WTC11 (cell line): Measurements from ENCODE around the gene VPS4B. TPM values are rescaled to one million over a fixed set of nuclear protein-coding genes. Genes with fewer than 3 reads are reported as not detected.

Source experiments
- ATAC-seq: fragments of 200-7000 bp; cut with Tn5 transposase; 2 replicates; pipeline ENCODE4 v1.10.0; 2021; ENCODE audit warnings: mild to moderate bottlenecking, moderate library complexity
- CTCF ChIA-PET: fragments of 300-600 bp; sonication (Branson Sonifier 250); formaldehyde crosslinking; loops from one replicate; lab custom pipeline; 2021; ENCODE audit warnings: antibody characterized with exemption; lab: Charles Lee
- POLR2A ChIA-PET: fragments of 350-600 bp; sonication (Branson Sonifier 250); formaldehyde crosslinking; loops from one replicate; lab custom pipeline; 2021; ENCODE audit warnings: antibody characterized with exemption; lab: Charles Lee
- DNase-seq: peaks from one replicate; pipeline ENCODE4 v3.0.0; 2021; ENCODE audit warnings: low spot score
- H3K27ac Mint-ChIP-seq: 2 replicates; pipeline ENCODE4 v1.8.0; 2021; ENCODE audit warnings: mixed read lengths
- H3K27me3 Mint-ChIP-seq: 2 replicates; pipeline ENCODE4 v1.8.0; 2021; ENCODE audit warnings: low read depth, mild to moderate bottlenecking, moderate library complexity, mixed read lengths
- H3K36me3 Mint-ChIP-seq: 2 replicates; pipeline ENCODE4 v1.8.0; 2021; ENCODE audit warnings: mixed read lengths
- H3K4me1 Mint-ChIP-seq: 2 replicates; pipeline ENCODE4 v1.8.0; 2022; ENCODE audit warnings: mixed read lengths
- H3K4me3 Mint-ChIP-seq: 2 replicates; pipeline ENCODE4 v1.8.0; 2021; ENCODE audit warnings: mild to moderate bottlenecking, moderate library complexity, mixed read lengths
- H3K9me3 Mint-ChIP-seq: 2 replicates; pipeline ENCODE4 v1.8.0; 2021; ENCODE audit warnings: mixed read lengths
- JUN ChIP-seq: sonication (generic); formaldehyde crosslinking; IDR thresholded peaks from 2 replicates; pipeline ENCODE4 v1.8.0; 2023; ENCODE audit warnings: mild to moderate bottlenecking, missing genetic modification reagents
- ZBTB21 ChIP-seq: sonication (generic); formaldehyde crosslinking; IDR thresholded peaks from 2 replicates; pipeline ENCODE4 v1.8.1; 2023; ENCODE audit warnings: mild to moderate bottlenecking, missing genetic modification reagents, borderline replicate concordance
- ZNF121 ChIP-seq: sonication (generic); formaldehyde crosslinking; IDR thresholded peaks from 2 replicates; pipeline ENCODE4 v1.8.0; 2023; ENCODE audit warnings: missing genetic modification reagents
- total RNA-seq: library from RNA; stranded (reverse); gene quantifications from 3 replicates; pipeline ENCODE4 v1.2.3, GENCODE V29; 2021
- TF ChIP-seq, protein P1 (sequence below): sonication (generic); formaldehyde crosslinking; IDR thresholded peaks from 2 replicates; pipeline ENCODE4 v1.8.0; 2022; ENCODE audit warnings: mild to moderate bottlenecking, missing genetic modification reagents
- TF ChIP-seq, protein P2 (sequence below): fragments of 250-450 bp; sonication (Bioruptor Pico); IDR thresholded peaks from 2 replicates; pipeline ENCODE4 v1.9.0; 2021; ENCODE audit warnings: mild to moderate bottlenecking
- TF ChIP-seq, protein P3 (sequence below): sonication (generic); formaldehyde crosslinking; conservative IDR thresholded peaks from 2 replicates; pipeline ENCODE4 v1.8.1; 2022; ENCODE audit warnings: mild to moderate bottlenecking, missing genetic modification reagents
- TF ChIP-seq, protein P4 (sequence below): sonication (generic); formaldehyde crosslinking; IDR thresholded peaks from 2 replicates; pipeline ENCODE4 v1.8.1; 2023; ENCODE audit warnings: mild to moderate bottlenecking, missing genetic modification reagents, borderline replicate concordance
- TF ChIP-seq, protein P5 (sequence below): fragments of 200-600 bp; IDR thresholded peaks from 2 replicates; pipeline ENCODE4 v1.8.0; 2022; ENCODE audit warnings: antibody characterized with exemption
- TF ChIP-seq, protein P6 (sequence below): sonication (generic); formaldehyde crosslinking; IDR thresholded peaks from 2 replicates; pipeline ENCODE4 v1.8.0; 2023; ENCODE audit warnings: missing genetic modification reagents, mild to moderate bottlenecking, borderline replicate concordance

Gene VPS4B
- total RNA-seq, 1 experiment from 2014 or later, result 37.8 TPM

DNA sequence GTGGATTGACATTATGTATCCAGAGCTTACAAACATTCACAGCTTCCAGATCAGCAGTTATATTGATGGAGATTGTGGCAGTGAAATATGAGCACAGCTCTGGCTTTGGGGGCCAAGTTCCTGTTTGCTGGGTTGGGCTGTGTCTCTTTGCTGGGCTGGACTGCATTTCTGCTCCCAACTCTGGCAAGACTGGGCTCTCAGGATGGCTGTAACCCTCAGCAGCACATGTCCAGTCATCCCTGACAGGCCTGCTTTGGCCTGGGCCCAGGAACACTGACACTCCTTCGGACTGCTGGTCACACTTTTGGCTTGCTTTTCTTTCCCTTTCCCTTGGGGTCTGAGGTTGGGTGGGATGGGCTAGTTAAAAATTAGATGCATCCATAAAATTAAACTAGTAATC is 17.9 kb upstream of the VPS4B start:
- Mint-ChIP-seq H3K4me3 (no peak overlapping the region), H3K27me3 (no peaks in the 10 kb centered on the region; the same call in 1 of the 2 replicates), H3K4me1 (no peaks in the 10 kb centered on the region), H3K36me3 (no peaks in the 10 kb centered on the region), H3K27ac (no peak overlapping the region), H3K9me3 (no peaks in the 10 kb centered on the region)
- ATAC-seq (no peak), DNase-seq (no peak)
- CTCF ChIA-PET, result interaction anchor here (1.1 to 2.6 kb wide), 5 partner anchors 47 to 424 kb away, joined by 6 to 27 read pairs (median 7); no protein-coding TSS in a partner anchor
- TF ChIP-seq, protein P1, sequence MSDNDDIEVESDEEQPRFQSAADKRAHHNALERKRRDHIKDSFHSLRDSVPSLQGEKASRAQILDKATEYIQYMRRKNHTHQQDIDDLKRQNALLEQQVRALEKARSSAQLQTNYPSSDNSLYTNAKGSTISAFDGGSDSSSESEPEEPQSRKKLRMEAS, result no peak
- no peak for TF ChIP-seq ZBTB21 (CRISPR knock-in tag)
- TF ChIP-seq, protein P2, sequence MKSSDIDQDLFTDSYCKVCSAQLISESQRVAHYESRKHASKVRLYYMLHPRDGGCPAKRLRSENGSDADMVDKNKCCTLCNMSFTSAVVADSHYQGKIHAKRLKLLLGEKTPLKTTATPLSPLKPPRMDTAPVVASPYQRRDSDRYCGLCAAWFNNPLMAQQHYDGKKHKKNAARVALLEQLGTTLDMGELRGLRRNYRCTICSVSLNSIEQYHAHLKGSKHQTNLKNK, result no peak
- no peak for TF ChIP-seq ZNF121 (CRISPR knock-in tag)
- POLR2A ChIA-PET, result no interaction called here

DNA sequence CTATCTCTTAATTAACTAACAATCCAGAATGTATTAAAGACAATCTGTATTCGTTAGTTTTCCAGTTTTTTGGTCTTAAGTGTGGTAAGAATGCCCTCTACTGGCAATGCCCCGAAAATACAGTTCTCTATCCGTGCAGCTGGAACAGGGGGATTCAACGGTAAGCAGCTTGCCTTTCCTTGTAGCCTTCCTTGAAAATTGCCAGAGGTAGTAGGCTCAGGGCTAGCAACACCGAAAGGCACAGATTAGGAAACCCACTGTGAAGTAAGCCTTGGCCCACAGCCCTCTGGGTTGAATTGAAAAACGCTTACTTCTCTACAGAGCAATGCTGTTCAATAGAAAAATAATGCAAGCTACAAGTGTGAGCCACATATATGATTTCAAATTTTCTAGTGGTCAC is 17.1 kb upstream of the VPS4B start:
- DNase-seq, result peak; percentile 50
- CTCF ChIA-PET, result interaction anchor here (0.6 to 2.6 kb wide), 22 partner anchors 9 to 423 kb away, joined by 3 to 27 read pairs (median 4); partner anchors contain the start of gene VPS4B

DNA sequence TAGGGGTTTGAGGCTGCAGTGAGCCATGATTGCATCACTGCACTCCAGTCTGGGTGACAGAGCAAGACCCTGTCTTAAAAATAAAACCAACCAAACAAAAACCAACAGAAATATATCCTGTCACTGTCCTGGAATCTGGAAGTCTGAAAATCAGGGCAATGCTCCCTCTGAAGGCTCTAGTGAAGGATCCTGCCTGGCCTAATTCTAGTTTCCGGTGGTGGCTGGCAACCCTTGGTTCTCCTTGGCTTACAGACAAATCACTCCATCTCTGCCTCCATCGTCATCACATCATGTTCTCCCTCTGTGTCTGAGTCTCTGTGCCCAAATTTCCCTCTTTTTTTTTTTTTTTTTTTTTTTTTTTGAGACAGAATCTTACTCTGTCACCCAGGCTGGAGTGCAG is 15.9 kb upstream of the VPS4B start:
- no peaks in the 10 kb centered on the region for H3K9me3 Mint-ChIP-seq
- no peaks in the 10 kb centered on the region for H3K36me3 Mint-ChIP-seq
- no peaks in the 10 kb centered on the region; the same call in 1 of the 2 replicates for H3K27me3 Mint-ChIP-seq
- DNase-seq (no peak), ATAC-seq (no peak)
- TF ChIP-seq, protein P3, sequence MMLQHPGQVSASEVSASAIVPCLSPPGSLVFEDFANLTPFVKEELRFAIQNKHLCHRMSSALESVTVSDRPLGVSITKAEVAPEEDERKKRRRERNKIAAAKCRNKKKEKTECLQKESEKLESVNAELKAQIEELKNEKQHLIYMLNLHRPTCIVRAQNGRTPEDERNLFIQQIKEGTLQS, result no peak
- TF ChIP-seq, protein P4, sequence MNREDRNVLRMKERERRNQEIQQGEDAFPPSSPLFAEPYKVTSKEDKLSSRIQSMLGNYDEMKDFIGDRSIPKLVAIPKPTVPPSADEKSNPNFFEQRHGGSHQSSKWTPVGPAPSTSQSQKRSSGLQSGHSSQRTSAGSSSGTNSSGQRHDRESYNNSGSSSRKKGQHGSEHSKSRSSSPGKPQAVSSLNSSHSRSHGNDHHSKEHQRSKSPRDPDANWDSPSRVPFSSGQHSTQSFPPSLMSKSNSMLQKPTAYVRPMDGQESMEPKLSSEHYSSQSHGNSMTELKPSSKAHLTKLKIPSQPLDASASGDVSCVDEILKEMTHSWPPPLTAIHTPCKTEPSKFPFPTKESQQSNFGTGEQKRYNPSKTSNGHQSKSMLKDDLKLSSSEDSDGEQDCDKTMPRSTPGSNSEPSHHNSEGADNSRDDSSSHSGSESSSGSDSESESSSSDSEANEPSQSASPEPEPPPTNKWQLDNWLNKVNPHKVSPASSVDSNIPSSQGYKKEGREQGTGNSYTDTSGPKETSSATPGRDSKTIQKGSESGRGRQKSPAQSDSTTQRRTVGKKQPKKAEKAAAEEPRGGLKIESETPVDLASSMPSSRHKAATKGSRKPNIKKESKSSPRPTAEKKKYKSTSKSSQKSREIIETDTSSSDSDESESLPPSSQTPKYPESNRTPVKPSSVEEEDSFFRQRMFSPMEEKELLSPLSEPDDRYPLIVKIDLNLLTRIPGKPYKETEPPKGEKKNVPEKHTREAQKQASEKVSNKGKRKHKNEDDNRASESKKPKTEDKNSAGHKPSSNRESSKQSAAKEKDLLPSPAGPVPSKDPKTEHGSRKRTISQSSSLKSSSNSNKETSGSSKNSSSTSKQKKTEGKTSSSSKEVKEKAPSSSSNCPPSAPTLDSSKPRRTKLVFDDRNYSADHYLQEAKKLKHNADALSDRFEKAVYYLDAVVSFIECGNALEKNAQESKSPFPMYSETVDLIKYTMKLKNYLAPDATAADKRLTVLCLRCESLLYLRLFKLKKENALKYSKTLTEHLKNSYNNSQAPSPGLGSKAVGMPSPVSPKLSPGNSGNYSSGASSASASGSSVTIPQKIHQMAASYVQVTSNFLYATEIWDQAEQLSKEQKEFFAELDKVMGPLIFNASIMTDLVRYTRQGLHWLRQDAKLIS (CRISPR knock-in tag), result no peak
- no peak for TF ChIP-seq JUN
- no peak overlapping the region for H3K4me3 Mint-ChIP-seq
- H3K27ac Mint-ChIP-seq, result no peak overlapping the region
- ChIA-PET CTCF (interaction anchor here (0.9 to 2.4 kb wide), 6 partner anchors 73 to 422 kb away, joined by 3 to 10 read pairs (median 6); no protein-coding TSS in a partner anchor), POLR2A (no interaction called here)
- H3K4me1 Mint-ChIP-seq, result no peaks in the 10 kb centered on the region

More for the DNA sequence above, 17.1 kb upstream of the VPS4B start:
- POLR2A ChIA-PET, result no interaction called here
- ATAC-seq, result peak; percentile 96
- Mint-ChIP-seq H3K4me1 (no peaks in the 10 kb centered on the region), H3K4me3 (no peak overlapping the region), H3K9me3 (no peaks in the 10 kb centered on the region), H3K27me3 (no peaks in the 10 kb centered on the region; the same call in 1 of the 2 replicates), H3K27ac (no peak overlapping the region), H3K36me3 (no peaks in the 10 kb centered on the region)
- TF ChIP-seq, protein P5, sequence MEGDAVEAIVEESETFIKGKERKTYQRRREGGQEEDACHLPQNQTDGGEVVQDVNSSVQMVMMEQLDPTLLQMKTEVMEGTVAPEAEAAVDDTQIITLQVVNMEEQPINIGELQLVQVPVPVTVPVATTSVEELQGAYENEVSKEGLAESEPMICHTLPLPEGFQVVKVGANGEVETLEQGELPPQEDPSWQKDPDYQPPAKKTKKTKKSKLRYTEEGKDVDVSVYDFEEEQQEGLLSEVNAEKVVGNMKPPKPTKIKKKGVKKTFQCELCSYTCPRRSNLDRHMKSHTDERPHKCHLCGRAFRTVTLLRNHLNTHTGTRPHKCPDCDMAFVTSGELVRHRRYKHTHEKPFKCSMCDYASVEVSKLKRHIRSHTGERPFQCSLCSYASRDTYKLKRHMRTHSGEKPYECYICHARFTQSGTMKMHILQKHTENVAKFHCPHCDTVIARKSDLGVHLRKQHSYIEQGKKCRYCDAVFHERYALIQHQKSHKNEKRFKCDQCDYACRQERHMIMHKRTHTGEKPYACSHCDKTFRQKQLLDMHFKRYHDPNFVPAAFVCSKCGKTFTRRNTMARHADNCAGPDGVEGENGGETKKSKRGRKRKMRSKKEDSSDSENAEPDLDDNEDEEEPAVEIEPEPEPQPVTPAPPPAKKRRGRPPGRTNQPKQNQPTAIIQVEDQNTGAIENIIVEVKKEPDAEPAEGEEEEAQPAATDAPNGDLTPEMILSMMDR, result peak; percentile 53
- TF ChIP-seq, protein P6, sequence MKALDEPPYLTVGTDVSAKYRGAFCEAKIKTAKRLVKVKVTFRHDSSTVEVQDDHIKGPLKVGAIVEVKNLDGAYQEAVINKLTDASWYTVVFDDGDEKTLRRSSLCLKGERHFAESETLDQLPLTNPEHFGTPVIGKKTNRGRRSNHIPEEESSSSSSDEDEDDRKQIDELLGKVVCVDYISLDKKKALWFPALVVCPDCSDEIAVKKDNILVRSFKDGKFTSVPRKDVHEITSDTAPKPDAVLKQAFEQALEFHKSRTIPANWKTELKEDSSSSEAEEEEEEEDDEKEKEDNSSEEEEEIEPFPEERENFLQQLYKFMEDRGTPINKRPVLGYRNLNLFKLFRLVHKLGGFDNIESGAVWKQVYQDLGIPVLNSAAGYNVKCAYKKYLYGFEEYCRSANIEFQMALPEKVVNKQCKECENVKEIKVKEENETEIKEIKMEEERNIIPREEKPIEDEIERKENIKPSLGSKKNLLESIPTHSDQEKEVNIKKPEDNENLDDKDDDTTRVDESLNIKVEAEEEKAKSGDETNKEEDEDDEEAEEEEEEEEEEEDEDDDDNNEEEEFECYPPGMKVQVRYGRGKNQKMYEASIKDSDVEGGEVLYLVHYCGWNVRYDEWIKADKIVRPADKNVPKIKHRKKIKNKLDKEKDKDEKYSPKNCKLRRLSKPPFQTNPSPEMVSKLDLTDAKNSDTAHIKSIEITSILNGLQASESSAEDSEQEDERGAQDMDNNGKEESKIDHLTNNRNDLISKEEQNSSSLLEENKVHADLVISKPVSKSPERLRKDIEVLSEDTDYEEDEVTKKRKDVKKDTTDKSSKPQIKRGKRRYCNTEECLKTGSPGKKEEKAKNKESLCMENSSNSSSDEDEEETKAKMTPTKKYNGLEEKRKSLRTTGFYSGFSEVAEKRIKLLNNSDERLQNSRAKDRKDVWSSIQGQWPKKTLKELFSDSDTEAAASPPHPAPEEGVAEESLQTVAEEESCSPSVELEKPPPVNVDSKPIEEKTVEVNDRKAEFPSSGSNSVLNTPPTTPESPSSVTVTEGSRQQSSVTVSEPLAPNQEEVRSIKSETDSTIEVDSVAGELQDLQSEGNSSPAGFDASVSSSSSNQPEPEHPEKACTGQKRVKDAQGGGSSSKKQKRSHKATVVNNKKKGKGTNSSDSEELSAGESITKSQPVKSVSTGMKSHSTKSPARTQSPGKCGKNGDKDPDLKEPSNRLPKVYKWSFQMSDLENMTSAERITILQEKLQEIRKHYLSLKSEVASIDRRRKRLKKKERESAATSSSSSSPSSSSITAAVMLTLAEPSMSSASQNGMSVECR (CRISPR knock-in tag), result no peak
